A549 treated with CORT108297 at 1 μM for 4 hours (cell line): ENCODE measurements around the gene GLI3. TPM values are rescaled to one million over a fixed set of nuclear protein-coding genes. Genes with fewer than 3 reads are reported as not detected.

Experiments used
- total RNA-seq: library from RNA; stranded (reverse); fragments of 200-300 nt; extraction: Qiagen RNA extraction; gene quantifications from 5 replicates; pipeline ENCODE4 v1.2.3, GENCODE V29; 2022

GLI3 gene
- 0.07 to 0.42 TPM (median 0.13 TPM) in 5 replicates for total RNA-seq

DNA sequence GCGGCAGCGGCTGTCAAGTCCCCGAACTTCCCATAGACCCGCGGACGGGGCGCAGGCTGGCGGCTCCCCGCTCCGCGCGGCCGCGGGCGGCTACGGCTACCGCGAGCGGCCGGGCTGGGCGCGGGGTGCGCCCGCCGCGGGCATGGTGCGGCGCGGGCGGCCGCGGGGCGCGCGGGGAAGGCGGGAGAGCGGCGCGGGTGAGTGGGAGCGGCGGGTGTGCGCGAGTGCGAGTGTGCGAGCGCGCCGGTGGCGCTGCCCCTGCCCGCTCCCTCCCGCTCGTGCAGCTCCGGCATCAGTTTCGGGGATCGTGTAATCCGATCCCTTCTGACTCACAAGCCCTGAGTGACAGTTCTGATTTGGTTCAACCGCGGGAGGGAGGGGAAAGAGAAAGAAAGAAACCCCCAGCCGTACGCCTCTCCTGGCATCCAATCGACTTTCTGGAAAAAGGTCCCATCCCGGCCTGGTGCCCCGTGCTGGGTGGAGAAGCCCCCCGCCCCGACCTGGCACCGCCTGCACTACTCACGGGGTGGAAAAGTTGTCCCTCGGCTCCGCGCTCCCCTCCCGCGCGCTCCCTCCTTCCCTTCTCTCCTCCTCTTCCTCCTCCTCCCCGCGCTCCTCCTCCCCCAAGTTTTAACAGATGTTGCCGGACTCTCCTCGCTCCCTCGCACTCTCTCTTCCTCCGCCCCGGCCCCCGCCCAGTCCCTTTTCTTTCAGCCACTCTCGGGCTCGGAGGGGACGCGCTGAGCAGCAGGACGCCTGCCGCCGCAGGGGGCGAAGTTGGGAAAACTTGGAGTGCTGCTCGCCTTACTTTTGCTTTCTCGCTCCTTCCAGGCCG lies at the start of gene GLI3:
Gene GLI3, minus strand, starts transcription at position 234 of the 835 bp plus-strand sequence. CDS start 13,956 bp downstream, outside the sequence.

